GM23248 (cell line): ENCODE results near the gene NCOR2.

Experiments
- EZH2 ChIP-seq: fragments of 200-600 bp; sonication (generic); IDR thresholded peaks from 2 replicates; pipeline ENCODE4 v1.6.1; 2018; ENCODE audit warnings: antibody characterized with exemption, mild to moderate bottlenecking; ENCODE audit not compliant: insufficient read depth, poor library complexity, severe bottlenecking
- EZH2phosphoT487 ChIP-seq: fragments of 200-600 bp; sonication (generic); IDR thresholded peaks from 2 replicates; pipeline ENCODE4 v1.6.1; 2018; ENCODE audit warnings: antibody characterized with exemption, moderate library complexity, mild to moderate bottlenecking, low read depth; ENCODE audit not compliant: insufficient read depth

GRCh38 chr12:124564232-124564958 lies 3.0 kb downstream of the NCOR2 start:
- TF ChIP-seq EZH2 (no peak), EZH2phosphoT487 (no peak)
